Middle frontal gyrus (tissue), 1 donor: ENCODE measurements around the gene TIPIN.
"Not testable (repeated sequence)": the region's sequence is repeated elsewhere in the genome, so short reads cannot be mapped to it uniquely, and the experiment has no call there.

Experiments
- DNase-seq: peaks from one replicate; pipeline ENCODE4 v3.0.0-alpha.2; 2015; ENCODE audit warnings: low spot score; ENCODE audit errors: extremely low spot score

The TIPIN gene, protein sequence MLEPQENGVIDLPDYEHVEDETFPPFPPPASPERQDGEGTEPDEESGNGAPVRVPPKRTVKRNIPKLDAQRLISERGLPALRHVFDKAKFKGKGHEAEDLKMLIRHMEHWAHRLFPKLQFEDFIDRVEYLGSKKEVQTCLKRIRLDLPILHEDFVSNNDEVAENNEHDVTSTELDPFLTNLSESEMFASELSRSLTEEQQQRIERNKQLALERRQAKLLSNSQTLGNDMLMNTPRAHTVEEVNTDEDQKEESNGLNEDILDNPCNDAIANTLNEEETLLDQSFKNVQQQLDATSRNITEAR

DNA sequence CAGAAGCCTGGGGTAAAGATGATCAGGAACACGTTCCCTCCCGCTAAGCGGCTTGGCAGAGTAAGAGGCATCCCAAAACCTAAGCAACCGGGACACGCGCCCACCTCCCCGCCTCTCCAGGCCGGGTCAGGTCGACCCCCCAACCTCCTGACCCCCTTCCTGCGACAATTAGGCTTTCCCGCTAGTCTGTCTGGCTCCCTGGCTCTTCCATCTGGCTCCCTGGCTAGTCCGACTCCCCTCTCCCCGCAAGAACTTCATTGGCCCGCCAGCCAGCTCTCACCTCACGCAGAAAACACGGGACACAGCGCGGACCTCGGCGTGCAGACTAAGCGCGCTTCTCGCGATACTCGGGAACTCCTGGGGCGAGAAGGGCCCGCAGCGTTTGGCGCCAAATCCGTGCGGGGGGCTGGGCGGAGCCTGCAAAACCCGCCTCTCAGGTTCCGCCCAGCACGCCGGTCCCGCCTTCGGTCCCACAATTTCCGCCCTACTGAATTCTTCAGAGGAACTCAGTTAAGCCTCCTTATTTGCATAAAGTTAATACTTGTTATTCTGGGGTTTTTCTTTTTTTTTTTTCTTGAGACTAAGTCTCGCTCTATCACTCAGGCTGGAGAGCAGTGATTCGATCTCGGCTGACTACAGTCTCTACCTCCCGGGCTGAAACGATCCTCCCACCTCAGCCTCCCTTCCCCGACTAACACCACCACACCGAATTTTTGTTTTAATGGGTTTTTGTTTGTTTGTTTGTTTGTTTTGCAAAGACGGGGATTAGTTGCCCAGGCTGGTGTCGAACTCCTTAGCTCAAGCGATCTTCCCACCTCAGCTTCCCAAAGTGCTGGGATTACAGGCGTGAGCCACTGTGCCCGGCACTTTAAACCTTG lies at the start of gene TIPIN:
TSS of gene TIPIN (minus strand) at position 327 of the 878 bp plus-strand sequence. CDS start 3,738 bp downstream, outside the sequence.
- DNase-seq = peak; percentile 75

DNA sequence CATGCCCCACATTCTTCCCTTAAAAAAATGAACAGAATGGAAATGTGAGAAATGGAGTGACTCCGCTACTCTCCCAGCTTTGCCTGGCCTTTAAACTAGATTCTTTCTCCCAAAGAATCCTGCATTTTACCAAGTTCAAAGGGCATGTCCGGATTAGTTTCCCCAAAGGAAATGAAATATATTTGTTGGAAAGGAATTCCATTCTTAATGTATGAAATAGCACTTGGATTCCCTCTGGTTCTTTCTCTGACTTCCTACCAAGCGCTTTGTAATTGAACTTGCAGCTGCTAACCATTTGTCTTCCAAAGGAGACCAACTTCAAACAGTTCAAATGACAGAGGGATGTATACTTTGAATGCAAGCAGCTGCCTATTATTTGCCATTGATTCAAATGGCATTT lies 49.1 kb upstream of the TIPIN start:
- DNase-seq = no peak

DNA sequence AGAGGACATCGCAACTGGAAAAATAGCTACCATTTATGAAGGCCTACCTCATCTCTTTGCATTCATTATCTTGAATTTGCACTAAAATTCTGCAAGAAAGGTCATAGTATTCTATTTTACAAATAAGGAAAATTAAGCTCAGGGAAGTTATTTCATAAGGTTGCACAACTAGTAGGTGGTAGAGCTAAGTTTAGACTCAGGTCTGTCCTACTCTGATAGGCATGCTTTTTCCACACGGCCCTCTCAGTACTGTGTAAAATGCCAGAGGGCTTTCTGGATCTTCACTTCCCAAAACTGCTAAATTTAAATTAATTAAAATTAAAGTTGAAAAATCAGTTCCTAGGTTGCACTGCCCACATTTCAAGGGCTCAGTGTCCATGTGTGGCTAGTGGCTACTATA lies 48.5 kb upstream of the TIPIN start:
- DNase-seq = no peak

GRCh38 chr15:66404532-66404931 lies 48.0 kb upstream of the TIPIN start:
- no peak for DNase-seq

DNA sequence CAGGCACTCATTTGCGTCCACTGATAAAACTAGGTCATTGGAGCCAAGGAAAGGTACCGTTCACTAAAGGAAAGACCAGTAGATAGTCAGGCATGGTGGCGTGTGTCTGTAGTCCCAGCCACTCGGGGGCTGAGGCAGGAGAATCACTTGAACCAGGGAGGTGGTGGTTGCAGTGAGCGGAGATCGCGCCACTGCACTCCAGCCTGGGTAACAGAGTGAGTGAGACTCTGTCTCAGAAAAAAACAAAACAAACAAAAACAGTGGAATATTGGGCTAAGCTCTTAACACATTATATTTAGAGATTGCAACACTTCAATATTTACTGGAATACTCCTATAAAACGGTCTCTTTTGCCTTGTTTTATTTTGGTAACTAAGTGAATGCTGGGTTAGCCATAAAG lies 47.6 kb upstream of the TIPIN start:
- no peak for DNase-seq

- DNase-seq = no peak
Measured at GRCh38 chr15:66403323-66403722, 46.8 kb upstream of the TIPIN start.

DNA sequence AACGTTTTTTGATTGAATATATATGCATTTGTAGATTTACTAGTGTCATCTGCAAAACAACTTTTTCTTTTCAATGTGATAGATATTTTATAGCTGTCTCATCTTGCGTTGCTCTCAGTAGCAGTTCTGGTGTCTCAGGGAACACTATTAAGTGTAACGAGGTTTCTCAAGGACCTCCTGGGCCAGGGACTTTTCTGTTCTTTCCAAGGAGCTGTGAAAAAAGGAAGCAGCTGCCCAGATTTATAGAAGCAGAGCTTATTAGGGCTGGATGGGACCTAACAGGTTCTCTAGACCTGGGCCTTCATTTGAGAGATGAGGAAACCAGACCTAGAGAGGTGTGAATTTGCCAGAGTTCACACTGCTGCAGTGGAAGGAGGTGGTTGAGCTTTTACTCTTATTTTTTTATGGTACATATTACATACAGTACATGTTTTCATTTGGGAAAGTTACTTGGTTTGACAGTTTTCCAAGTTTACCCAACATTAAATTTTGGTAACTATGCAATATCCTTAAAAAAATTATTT lies 46.3 kb upstream of the TIPIN start:
- no peak for DNase-seq

GRCh38 chr15:66401130-66402021 lies 44.9 kb upstream of the TIPIN start:
- no peak for DNase-seq

DNA sequence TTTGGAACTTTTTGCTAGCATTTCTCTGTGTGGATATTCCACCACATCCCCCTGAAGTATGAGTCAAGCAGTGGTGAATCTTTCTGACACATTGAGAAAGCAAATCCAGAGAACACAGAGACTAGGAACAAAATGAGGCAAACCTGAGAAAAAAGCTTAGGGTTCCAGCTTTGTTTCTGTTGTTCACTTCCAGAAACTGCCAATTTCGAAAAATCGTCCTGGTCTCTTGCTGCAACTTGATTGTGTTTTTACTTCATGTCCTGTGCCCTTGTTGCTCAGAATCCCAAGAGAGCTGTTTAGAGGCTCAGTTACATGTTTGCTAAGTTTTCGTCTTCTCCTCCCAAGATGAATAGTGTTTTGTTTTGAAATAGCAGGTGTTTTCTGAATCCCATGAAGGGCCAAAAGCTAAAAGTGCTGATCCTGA lies 43.9 kb upstream of the TIPIN start:
- no peak for DNase-seq

DNA sequence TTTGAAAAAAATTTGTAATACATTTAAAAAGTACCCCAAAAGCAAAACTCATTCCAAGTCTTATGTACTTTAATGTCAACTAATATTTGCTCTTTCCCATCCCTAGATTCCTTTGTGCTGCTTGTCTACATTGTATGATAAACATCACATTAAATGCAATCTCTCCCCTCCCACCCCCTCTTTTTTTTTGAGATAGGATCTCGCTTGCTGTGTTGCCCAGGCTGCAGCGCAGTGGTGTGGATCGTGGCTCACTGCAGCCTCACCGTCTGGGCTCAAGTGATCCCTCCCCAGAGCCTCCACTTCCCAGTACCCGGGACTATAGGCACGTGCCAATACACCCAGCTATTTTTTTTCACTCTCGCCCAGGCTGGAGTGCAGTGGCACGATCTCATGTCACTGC lies 42.8 kb upstream of the TIPIN start:
- no peak for DNase-seq

- no peak for DNase-seq
Measured at GRCh38 chr15:66394915-66395314, 38.4 kb upstream of the TIPIN start.

DNA sequence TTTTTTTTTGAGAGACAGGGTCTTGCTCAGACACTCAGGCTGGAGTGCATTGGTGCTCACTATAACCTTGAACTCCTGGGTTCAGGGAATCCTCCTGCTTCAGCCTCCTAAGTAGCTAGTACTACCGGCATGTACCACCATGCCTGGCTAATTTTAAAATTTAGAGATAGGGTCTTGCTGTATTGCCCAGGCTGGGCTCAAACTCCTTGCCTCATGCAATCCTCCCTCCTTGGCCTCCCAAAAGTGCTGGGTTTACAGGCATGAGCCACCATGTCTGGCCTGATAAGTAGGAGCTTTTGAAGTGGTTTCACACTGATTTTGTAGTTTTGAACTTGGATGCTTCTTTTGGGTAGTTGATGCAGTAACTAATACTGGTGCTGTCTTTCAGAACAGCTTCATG lies 38.0 kb upstream of the TIPIN start:
- no peak for DNase-seq

GRCh38 chr15:66393037-66393436 lies 36.6 kb upstream of the TIPIN start:
- DNase-seq = not testable (repeated sequence)

DNA sequence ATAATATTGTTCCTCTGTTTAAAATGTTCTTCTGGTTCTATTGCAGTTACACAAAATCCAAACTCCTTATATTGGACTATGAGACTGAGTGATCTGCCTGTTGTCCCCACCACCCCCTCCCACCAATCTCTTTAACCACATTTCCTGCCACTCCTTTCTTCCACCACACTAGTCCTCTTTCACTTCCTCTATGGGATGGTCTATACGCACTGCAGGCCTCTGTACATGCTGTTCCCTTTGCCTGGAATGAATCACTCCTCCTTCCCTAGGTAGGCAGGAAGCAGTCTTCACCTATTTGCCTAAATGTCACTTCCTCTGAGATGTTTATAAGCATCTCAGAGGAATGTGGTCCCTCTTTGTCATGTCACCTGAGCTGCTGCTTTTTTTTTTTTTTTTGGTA lies 34.2 kb upstream of the TIPIN start:
- no peak for DNase-seq

- no peak for DNase-seq
Measured at GRCh38 chr15:66389859-66390381, 33.4 kb upstream of the TIPIN start.

DNA sequence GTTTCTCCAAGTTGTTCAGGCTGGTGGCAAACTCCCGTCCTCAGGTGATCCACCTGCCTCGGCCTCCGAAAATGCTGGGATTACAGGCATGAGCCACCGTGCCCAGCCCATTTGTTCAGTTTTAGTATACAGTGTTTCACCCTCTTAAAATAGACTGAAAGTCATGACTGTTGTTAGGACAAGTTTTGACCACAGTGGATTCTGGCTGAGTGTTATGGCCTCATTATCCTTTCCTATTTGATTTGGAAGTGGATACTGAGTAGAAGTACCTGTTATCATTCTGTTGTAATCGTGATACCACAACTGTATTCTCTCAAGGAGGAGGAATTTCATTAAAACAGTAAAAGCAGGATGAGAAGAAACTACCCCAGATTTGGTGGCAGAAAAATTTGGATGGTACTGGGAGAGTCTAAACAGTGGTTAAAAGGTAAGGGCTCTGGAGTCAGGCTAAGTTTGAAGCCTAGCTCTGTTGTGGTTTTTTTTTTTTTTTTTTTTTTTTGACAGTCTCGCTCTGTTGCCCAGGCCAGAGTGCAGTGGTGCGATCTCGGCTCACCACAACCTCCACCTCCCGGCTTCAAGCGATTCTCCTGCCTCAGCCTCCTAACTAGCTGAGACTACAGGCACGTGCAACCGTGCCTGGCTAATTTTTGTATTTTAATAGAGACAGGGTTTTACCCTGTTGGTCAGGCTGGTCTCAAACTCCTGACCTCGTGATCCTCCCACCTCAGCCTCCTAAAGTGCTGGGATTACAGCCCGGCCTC lies 32.8 kb upstream of the TIPIN start:
- no peak for DNase-seq

DNA sequence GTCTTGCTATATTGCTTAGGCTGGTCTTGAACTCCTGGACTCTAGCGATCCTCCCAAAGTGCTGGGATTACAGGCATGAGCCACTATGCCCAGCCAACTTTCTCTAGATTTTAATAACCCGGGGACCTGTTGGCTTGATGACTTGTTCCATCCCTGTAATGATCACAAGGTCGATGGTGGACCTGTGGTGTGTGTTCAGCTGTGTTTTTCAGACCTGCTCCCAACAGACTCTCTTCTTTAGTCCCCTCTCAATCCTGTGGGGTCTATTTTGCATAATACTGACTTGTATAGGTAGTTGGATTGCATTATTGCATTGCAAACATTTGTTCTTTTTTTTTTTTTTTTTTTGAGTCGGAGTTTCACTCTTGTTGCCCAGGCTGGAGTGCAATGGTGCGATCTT lies 32.1 kb upstream of the TIPIN start:
- no peak for DNase-seq

DNA sequence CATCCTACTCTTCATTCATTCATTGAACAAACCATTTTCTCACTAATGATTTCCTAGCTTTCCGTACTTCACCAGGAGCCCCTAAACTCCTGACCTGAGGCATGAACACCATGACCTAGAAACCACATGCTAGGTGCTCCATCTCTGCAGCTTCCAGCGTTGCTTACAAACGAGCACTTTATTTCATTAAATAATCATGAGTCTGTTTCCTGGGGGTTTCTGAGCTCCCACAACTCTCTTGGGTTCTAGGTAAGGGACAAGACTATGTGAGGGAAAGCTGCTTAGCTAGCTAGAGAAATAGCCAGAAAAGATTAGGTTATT lies 31.5 kb upstream of the TIPIN start:
- DNase-seq = no peak

- no peak for DNase-seq
Measured at GRCh38 chr15:66387163-66388042, 30.9 kb upstream of the TIPIN start.
